ENCODE measurements around the gene PPP1R1C.
"Not testable (repeated sequence)": the region's sequence is repeated elsewhere in the genome, so short reads cannot be mapped to it uniquely, and the experiment has no call there.

Gene PPP1R1C

GRCh38 chr2:181985632-181986205 is at the start of gene PPP1R1C:
PPP1R1C (plus strand) TSS chr2:181985853; CDS start chr2:181986111, 258 bp downstream.
- DNase-seq (ENCODE audit: low read depth in 2 of 2, low spot score in 1 of 2), result no peak

- DNase-seq (ENCODE audit: low read depth in 2 of 2, low spot score in 1 of 2), result no peak
These were observed 48.2 kb upstream of the PPP1R1C start for GRCh38 chr2:181937473-181937872.

- no peak for DNase-seq (ENCODE audit: low read depth in 2 of 2, low spot score in 1 of 2)
These were observed 42.1 kb upstream of the PPP1R1C start for GRCh38 chr2:181943411-181944124.

GRCh38 chr2:181944164-181944913 is 41.3 kb upstream of the PPP1R1C start:
- no peak for DNase-seq (ENCODE audit: low read depth in 2 of 2, low spot score in 1 of 2)

GRCh38 chr2:181944914-181945291 is 40.8 kb upstream of the PPP1R1C start:
- no peak for DNase-seq (ENCODE audit: low read depth in 2 of 2, low spot score in 1 of 2)

- no peak for DNase-seq (ENCODE audit: low read depth in 2 of 2, low spot score in 1 of 2)
These were observed 39.1 kb upstream of the PPP1R1C start for GRCh38 chr2:181946444-181947127.

GRCh38 chr2:181947273-181947672 is 38.4 kb upstream of the PPP1R1C start:
- no peak for DNase-seq (ENCODE audit: low read depth in 2 of 2, low spot score in 1 of 2)

GRCh38 chr2:181948227-181948626 is 37.4 kb upstream of the PPP1R1C start:
- DNase-seq (ENCODE audit: low read depth in 2 of 2, low spot score in 1 of 2), result no peak

GRCh38 chr2:181949047-181949446 is 36.6 kb upstream of the PPP1R1C start:
- no peak for DNase-seq (ENCODE audit: low read depth in 2 of 2, low spot score in 1 of 2)

GRCh38 chr2:181952404-181953226 is 33.0 kb upstream of the PPP1R1C start:
- no peak for DNase-seq (ENCODE audit: low read depth in 2 of 2, low spot score in 1 of 2)

GRCh38 chr2:181953881-181954537 is 31.6 kb upstream of the PPP1R1C start:
- DNase-seq (ENCODE audit: low read depth in 2 of 2, low spot score in 1 of 2), result peak; percentile 19 to 42

- no peak for DNase-seq (ENCODE audit: low read depth in 2 of 2, low spot score in 1 of 2)
These were observed 31.1 kb upstream of the PPP1R1C start for GRCh38 chr2:181954538-181954883.

- DNase-seq (ENCODE audit: low read depth in 2 of 2, low spot score in 1 of 2), result no peak
These were observed 30.6 kb upstream of the PPP1R1C start for GRCh38 chr2:181955010-181955409.

GRCh38 chr2:181955866-181956265 is 29.8 kb upstream of the PPP1R1C start:
- not testable (repeated sequence) for DNase-seq (ENCODE audit: low read depth in 2 of 2, low spot score in 1 of 2)

GRCh38 chr2:181957668-181958067 is 28.0 kb upstream of the PPP1R1C start:
- DNase-seq (ENCODE audit: low read depth in 2 of 2, low spot score in 1 of 2), result no peak

GRCh38 chr2:181958726-181959125 is 26.9 kb upstream of the PPP1R1C start:
- DNase-seq (ENCODE audit: low read depth in 2 of 2, low spot score in 1 of 2), result no peak

GRCh38 chr2:181959508-181959907 is 26.1 kb upstream of the PPP1R1C start:
- DNase-seq (ENCODE audit: low read depth in 2 of 2, low spot score in 1 of 2), result no peak

GRCh38 chr2:181961167-181961566 is 24.5 kb upstream of the PPP1R1C start:
- DNase-seq (ENCODE audit: low read depth in 2 of 2, low spot score in 1 of 2), result not testable (repeated sequence)

GRCh38 chr2:181962142-181962541 is 23.5 kb upstream of the PPP1R1C start:
- DNase-seq (ENCODE audit: low read depth in 2 of 2, low spot score in 1 of 2), result no peak

GRCh38 chr2:181970160-181970794 is 15.4 kb upstream of the PPP1R1C start:
- DNase-seq (ENCODE audit: low read depth in 2 of 2, low spot score in 1 of 2), result no peak
